Measurements from ENCODE around the gene FAM193B.

Gene FAM193B

DNA sequence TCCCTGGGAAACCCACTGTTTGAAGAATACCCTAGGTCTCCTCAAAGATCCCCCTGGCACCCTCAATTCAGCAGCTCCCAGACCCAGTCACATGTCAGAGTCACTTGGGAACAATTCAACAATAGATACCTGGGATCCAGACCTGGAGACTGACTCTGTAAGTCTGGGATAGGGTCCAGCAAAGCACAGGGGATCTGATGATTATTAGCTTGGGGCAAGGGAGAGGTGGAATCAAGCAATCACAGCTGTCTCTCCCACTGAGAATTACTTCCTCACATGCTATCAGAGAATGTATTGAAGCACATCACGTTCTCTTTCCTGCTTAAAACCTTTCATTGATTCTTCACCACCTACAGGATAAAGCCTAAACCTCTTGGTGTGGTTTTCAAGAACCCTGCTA is 5.9 kb downstream of the FAM193B start:
- H3K9ac ChIP-seq (ENCODE audit: low read depth, low read length): no peak overlapping the region
- no peaks in the 10 kb centered on the region for H3K9me3 ChIP-seq (ENCODE audit: control insufficient read depth, insufficient read depth, low read length)
- no peaks in the 10 kb centered on the region for H3K27me3 ChIP-seq (ENCODE audit: control insufficient read depth, insufficient read depth, low read length)
- no peaks in the 10 kb centered on the region for H3K4me1 ChIP-seq (ENCODE audit: control insufficient read depth, insufficient read depth, low read length)
- no peak overlapping the region for H3K4me3 ChIP-seq (ENCODE audit: low read depth, low read length)
- no peaks in the 10 kb centered on the region for H3K36me3 ChIP-seq (ENCODE audit: control insufficient read depth, insufficient read depth, low read length)

GRCh38 chr5:177547736-177548135 is 6.6 kb downstream of the FAM193B start:
- Histone ChIP-seq H3K9me3 (ENCODE audit: control insufficient read depth, insufficient read depth, low read length) (no peaks in the 10 kb centered on the region), H3K4me1 (ENCODE audit: control insufficient read depth, insufficient read depth, low read length) (no peaks in the 10 kb centered on the region), H3K9ac (ENCODE audit: low read depth, low read length) (no peak overlapping the region), H3K27me3 (ENCODE audit: control insufficient read depth, insufficient read depth, low read length) (no peaks in the 10 kb centered on the region), H3K4me3 (ENCODE audit: low read depth, low read length) (no peak overlapping the region), H3K36me3 (ENCODE audit: control insufficient read depth, insufficient read depth, low read length) (no peaks in the 10 kb centered on the region)

DNA sequence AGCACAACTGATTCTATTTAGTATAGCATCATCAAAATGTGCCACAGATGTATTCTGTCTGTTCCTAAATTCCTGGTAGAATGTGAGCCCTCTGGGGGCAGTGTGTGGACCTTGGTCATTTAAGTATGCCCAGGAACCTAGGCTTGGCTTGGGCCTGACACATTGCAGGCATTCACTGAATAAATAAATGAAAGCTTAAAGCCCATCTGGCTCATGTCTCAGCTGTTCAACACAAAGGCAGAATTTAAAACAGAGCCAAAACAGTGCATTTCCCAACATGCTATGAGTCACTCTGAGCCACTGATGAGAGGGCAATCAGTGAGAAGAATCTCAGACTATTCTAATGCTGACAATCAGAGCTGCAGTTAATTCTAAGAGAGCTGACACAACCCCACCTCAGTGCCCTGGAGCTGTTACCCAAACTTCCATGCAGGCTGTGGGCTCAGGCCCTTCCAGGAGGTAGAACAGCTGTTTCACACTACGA is 8.1 kb downstream of the FAM193B start:
- Histone ChIP-seq H3K9ac (ENCODE audit: low read depth, low read length) (no peak overlapping the region), H3K27me3 (ENCODE audit: control insufficient read depth, insufficient read depth, low read length) (no peaks in the 10 kb centered on the region), H3K4me3 (ENCODE audit: low read depth, low read length) (no peak overlapping the region), H3K9me3 (ENCODE audit: control insufficient read depth, insufficient read depth, low read length) (no peaks in the 10 kb centered on the region), H3K36me3 (ENCODE audit: control insufficient read depth, insufficient read depth, low read length) (no peaks in the 10 kb centered on the region), H3K4me1 (ENCODE audit: control insufficient read depth, insufficient read depth, low read length) (no peaks in the 10 kb centered on the region)

GRCh38 chr5:177545487-177546257 is 8.7 kb downstream of the FAM193B start:
- no peaks in the 10 kb centered on the region for H3K36me3 ChIP-seq (ENCODE audit: control insufficient read depth, insufficient read depth, low read length)
- no peak overlapping the region for H3K9ac ChIP-seq (ENCODE audit: low read depth, low read length)
- H3K27me3 ChIP-seq (ENCODE audit: control insufficient read depth, insufficient read depth, low read length): no peaks in the 10 kb centered on the region
- H3K4me1 ChIP-seq (ENCODE audit: control insufficient read depth, insufficient read depth, low read length): no peaks in the 10 kb centered on the region
- no peaks in the 10 kb centered on the region for H3K9me3 ChIP-seq (ENCODE audit: control insufficient read depth, insufficient read depth, low read length)
- H3K4me3 ChIP-seq (ENCODE audit: low read depth, low read length): no peak overlapping the region

GRCh38 chr5:177542816-177543465 is 11.4 kb downstream of the FAM193B start:
- no peaks in the 10 kb centered on the region for H3K27me3 ChIP-seq (ENCODE audit: control insufficient read depth, insufficient read depth, low read length)
- H3K9me3 ChIP-seq (ENCODE audit: control insufficient read depth, insufficient read depth, low read length): no peaks in the 10 kb centered on the region
- H3K36me3 ChIP-seq (ENCODE audit: control insufficient read depth, insufficient read depth, low read length): peaks cover 9% of the 10 kb centered on the region
- no peak overlapping the region for H3K9ac ChIP-seq (ENCODE audit: low read depth, low read length)
- no peak overlapping the region for H3K4me3 ChIP-seq (ENCODE audit: low read depth, low read length)
- H3K4me1 ChIP-seq (ENCODE audit: control insufficient read depth, insufficient read depth, low read length): no peaks in the 10 kb centered on the region

GRCh38 chr5:177540438-177540837 is 13.9 kb downstream of the FAM193B start:
- no peak overlapping the region for H3K4me3 ChIP-seq (ENCODE audit: low read depth, low read length)
- peaks cover 22% of the 10 kb centered on the region for H3K36me3 ChIP-seq (ENCODE audit: control insufficient read depth, insufficient read depth, low read length)
- no peaks in the 10 kb centered on the region for H3K4me1 ChIP-seq (ENCODE audit: control insufficient read depth, insufficient read depth, low read length)

GRCh38 chr5:177539411-177539810 is 15.0 kb downstream of the FAM193B start:
- Histone ChIP-seq H3K4me1 (ENCODE audit: control insufficient read depth, insufficient read depth, low read length) (no peaks in the 10 kb centered on the region), H3K27me3 (ENCODE audit: control insufficient read depth, insufficient read depth, low read length) (no peaks in the 10 kb centered on the region), H3K4me3 (ENCODE audit: low read depth, low read length) (no peak overlapping the region), H3K9me3 (ENCODE audit: control insufficient read depth, insufficient read depth, low read length) (no peaks in the 10 kb centered on the region), H3K36me3 (ENCODE audit: control insufficient read depth, insufficient read depth, low read length) (peaks cover 25% of the 10 kb centered on the region), H3K9ac (ENCODE audit: low read depth, low read length) (no peak overlapping the region)

More at GRCh38 chr5:177540438-177540837, 13.9 kb downstream of the FAM193B start:
- Histone ChIP-seq H3K9me3 (ENCODE audit: control insufficient read depth, insufficient read depth, low read length) (no peaks in the 10 kb centered on the region), H3K9ac (ENCODE audit: low read depth, low read length) (no peak overlapping the region), H3K27me3 (ENCODE audit: control insufficient read depth, insufficient read depth, low read length) (no peaks in the 10 kb centered on the region)

- H3K36me3 ChIP-seq (ENCODE audit: control insufficient read depth, insufficient read depth, low read length): peaks cover 27% of the 10 kb centered on the region
- no peak overlapping the region for H3K4me3 ChIP-seq (ENCODE audit: low read depth, low read length)
- no peaks in the 10 kb centered on the region for H3K9me3 ChIP-seq (ENCODE audit: control insufficient read depth, insufficient read depth, low read length)
- no peaks in the 10 kb centered on the region for H3K4me1 ChIP-seq (ENCODE audit: control insufficient read depth, insufficient read depth, low read length)
- no peak overlapping the region for H3K9ac ChIP-seq (ENCODE audit: low read depth, low read length)
- no peaks in the 10 kb centered on the region for H3K27me3 ChIP-seq (ENCODE audit: control insufficient read depth, insufficient read depth, low read length)
Observed at GRCh38 chr5:177538876-177539275, 15.5 kb downstream of the FAM193B start.

GRCh38 chr5:177537389-177538361 is 16.7 kb downstream of the FAM193B start:
- peaks cover 31% of the 10 kb centered on the region for H3K36me3 ChIP-seq (ENCODE audit: control insufficient read depth, insufficient read depth, low read length)
- H3K9ac ChIP-seq (ENCODE audit: low read depth, low read length): no peak overlapping the region
- H3K4me3 ChIP-seq (ENCODE audit: low read depth, low read length): no peak overlapping the region
- no peaks in the 10 kb centered on the region for H3K9me3 ChIP-seq (ENCODE audit: control insufficient read depth, insufficient read depth, low read length)
- no peaks in the 10 kb centered on the region for H3K27me3 ChIP-seq (ENCODE audit: control insufficient read depth, insufficient read depth, low read length)
- no peaks in the 10 kb centered on the region for H3K4me1 ChIP-seq (ENCODE audit: control insufficient read depth, insufficient read depth, low read length)

GRCh38 chr5:177536386-177536785 is 18.0 kb downstream of the FAM193B start:
- Histone ChIP-seq H3K27me3 (ENCODE audit: control insufficient read depth, insufficient read depth, low read length) (no peaks in the 10 kb centered on the region), H3K9ac (ENCODE audit: low read depth, low read length) (no peak overlapping the region), H3K4me1 (ENCODE audit: control insufficient read depth, insufficient read depth, low read length) (no peaks in the 10 kb centered on the region), H3K36me3 (ENCODE audit: control insufficient read depth, insufficient read depth, low read length) (peaks cover 43% of the 10 kb centered on the region), H3K9me3 (ENCODE audit: control insufficient read depth, insufficient read depth, low read length) (no peaks in the 10 kb centered on the region), H3K4me3 (ENCODE audit: low read depth, low read length) (no peak overlapping the region)

DNA sequence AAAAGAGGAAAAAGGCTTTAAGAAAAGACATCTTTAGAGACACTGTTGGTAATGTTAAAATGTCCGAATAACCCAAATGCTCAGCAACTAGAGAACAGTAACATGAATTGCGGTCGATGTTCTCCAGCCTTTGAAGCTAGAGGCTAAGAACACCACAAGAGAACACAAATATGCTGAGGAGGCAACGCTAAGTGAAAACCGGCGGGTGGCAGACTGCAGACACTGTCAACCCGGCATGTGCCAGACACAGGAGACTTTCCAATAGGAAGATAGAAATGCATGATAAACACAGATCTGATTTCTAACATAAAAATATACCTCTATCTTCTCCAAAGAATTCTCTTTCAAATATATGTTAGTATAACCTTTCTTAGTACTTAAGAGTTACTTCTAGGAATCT is 19.2 kb downstream of the FAM193B start:
- Histone ChIP-seq H3K36me3 (ENCODE audit: control insufficient read depth, insufficient read depth, low read length) (peaks cover 55% of the 10 kb centered on the region), H3K9me3 (ENCODE audit: control insufficient read depth, insufficient read depth, low read length) (no peaks in the 10 kb centered on the region), H3K4me1 (ENCODE audit: control insufficient read depth, insufficient read depth, low read length) (no peaks in the 10 kb centered on the region), H3K4me3 (ENCODE audit: low read depth, low read length) (no peak overlapping the region), H3K27me3 (ENCODE audit: control insufficient read depth, insufficient read depth, low read length) (no peaks in the 10 kb centered on the region), H3K9ac (ENCODE audit: low read depth, low read length) (no peak overlapping the region)
